HepG2 (cell line): Measurements from ENCODE around the gene GPC2. TPM values are rescaled to one million over a fixed set of nuclear protein-coding genes. Genes with fewer than 3 reads are reported as not detected.

ENCODE experiments used
- ATAC-seq: fragments of 200-7000 bp; cut with Tn5 transposase; 3 replicates; pipeline ENCODE4 v1.9.1; 2020; ENCODE audit warnings: mild to moderate bottlenecking, moderate library complexity
- BruUV-seq: library from RNA; stranded (reverse); fragments of 400-500 nt; replicated peaks from 2 replicates; lab custom pipeline; 2021; lab: Mats Ljungman, UMichigan
- CTCF ChIA-PET: fragments of 300-600 bp; formaldehyde crosslinking; extraction: SDS; loops from one replicate; lab custom pipeline; 2021; ENCODE audit warnings: low total read pairs, inconsistent platforms, low intra/inter-chr PET ratio; lab: Yijun Ruan, JAX
- POLR2A ChIA-PET: fragments of 350-600 bp; sonication (Branson Sonifier 250); formaldehyde crosslinking; loops from one replicate; lab custom pipeline; 2020; ENCODE audit warnings: antibody characterized with exemption, inconsistent platforms; lab: Yijun Ruan, JAX
- DNase-seq: peaks from one replicate; pipeline ENCODE4 v3.0.0-alpha.2; 2015; ENCODE audit warnings: low spot score
- FAIRE-seq: peaks from 3 replicates; lab custom pipeline; 2011; peaks lifted over from hg19 to GRCh38; lab: Jason Lieb, UNC
- H2AFZ ChIP-seq: one replicate; pipeline ENCODE4 v1.6.1; 2011; ENCODE audit warnings: low read length, inconsistent platforms
- H3K27ac ChIP-seq: fragments of 300-600 bp; 3 replicates; pipeline ENCODE4 v1.8.0; 2011; ENCODE audit warnings: mixed run types, mild to moderate bottlenecking, mixed read lengths, low read length, inconsistent platforms; ENCODE audit not compliant: insufficient read depth; ENCODE audit errors: extremely low read length
- H3K27me3 ChIP-seq, 2 experiments: fragments of 200-600 bp in 1 of 2; 2 replicates in 1 of 2; 3 replicates in 1 of 2; pipeline versions ENCODE4 v1.6.0 to v1.8.0; 2011; ENCODE audit warnings: low read length in 2 of 2, mild to moderate bottlenecking in 2 of 2, moderate library complexity in 2 of 2, inconsistent platforms in 1 of 2; ENCODE audit not compliant: insufficient read depth in 2 of 2, control insufficient read depth in 1 of 2
- H3K36me3 ChIP-seq, 2 experiments: fragments of 200-600 bp in 1 of 2; replicated peaks in 1 of 2; 2 replicates in 1 of 2; 3 replicates in 1 of 2; pipeline versions ENCODE4 v1.5.1 to v1.8.0; 2011; ENCODE audit warnings: low read length in 2 of 2, inconsistent platforms in 1 of 2; ENCODE audit not compliant: insufficient read depth in 2 of 2, control insufficient read depth in 1 of 2
- H3K4me1 ChIP-seq: 2 replicates; pipeline ENCODE4 v1.5.1; 2012; ENCODE audit warnings: low read length, inconsistent platforms; ENCODE audit not compliant: insufficient read depth
- H3K4me2 ChIP-seq: 2 replicates; pipeline ENCODE4 v1.6.0; 2011; ENCODE audit warnings: low read depth, low read length, inconsistent platforms
- H3K4me3 ChIP-seq, 3 experiments: fragments of 200-600 bp in 1 of 3; sonication (generic), shearing (Covaris generic) in 1 of 3; replicated peaks in 1 of 3; 2 replicates each; pipeline ENCODE4 v1.5.1; 2011 to 2016; ENCODE audit warnings: low read length in 3 of 3, inconsistent platforms in 2 of 3, low read depth in 2 of 3, mild to moderate bottlenecking in 2 of 3, control low read depth in 1 of 3, mixed read lengths in 1 of 3; ENCODE audit not compliant: insufficient read depth in 1 of 3
- H3K79me2 ChIP-seq: one replicate; pipeline ENCODE4 v1.6.1; 2011; ENCODE audit warnings: low read length, inconsistent platforms; ENCODE audit not compliant: insufficient read depth
- H3K9ac ChIP-seq: 2 replicates; pipeline ENCODE4 v1.6.0; 2011; ENCODE audit warnings: mild to moderate bottlenecking, low read depth, low read length, inconsistent platforms; ENCODE audit not compliant: insufficient read depth
- H3K9me3 ChIP-seq: 2 replicates; pipeline ENCODE4 v1.5.1; 2012; ENCODE audit warnings: mild to moderate bottlenecking, low read length
- H4K20me1 ChIP-seq: 2 replicates; pipeline ENCODE4 v1.6.0; 2011; ENCODE audit warnings: inconsistent platforms, mild to moderate bottlenecking, low read length, moderate library complexity; ENCODE audit not compliant: insufficient read depth
- BCL3 ChIP-seq: sonication (generic); formaldehyde crosslinking; IDR thresholded peaks from 2 replicates; pipeline ENCODE4 v1.5.1; 2020; ENCODE audit warnings: mild to moderate bottlenecking, missing genetic modification reagents, moderate library complexity
- HIC2 ChIP-seq: sonication (generic); formaldehyde crosslinking; IDR thresholded peaks from 2 replicates; pipeline ENCODE4 v1.9.0; 2022; ENCODE audit warnings: low read depth, missing genetic modification reagents
- HNRNPLL ChIP-seq: fragments of 200-400 bp; formaldehyde crosslinking; IDR thresholded peaks from 2 replicates; pipeline ENCODE4 v1.6.1; 2017; ENCODE audit warnings: mild to moderate bottlenecking, low read depth, low read length; ENCODE audit not compliant: poor library complexity, severe bottlenecking
- SALL2 ChIP-seq: sonication (generic); formaldehyde crosslinking; IDR thresholded peaks from 2 replicates; pipeline ENCODE4 v1.8.1; 2023; ENCODE audit warnings: mild to moderate bottlenecking, missing genetic modification reagents, inconsistent platforms
- SMC3 ChIP-seq: IDR thresholded peaks from 2 replicates; pipeline ENCODE4 v1.6.1; 2011; ENCODE audit warnings: low read length, improper control_type of control experiment
- ZNF44 ChIP-seq: sonication (generic); formaldehyde crosslinking; IDR thresholded peaks from 2 replicates; pipeline ENCODE4 v1.5.1; 2020; ENCODE audit warnings: mild to moderate bottlenecking, missing genetic modification reagents
- ZNF652 ChIP-seq: IDR thresholded peaks from 2 replicates; pipeline ENCODE4 v1.6.1; 2016; ENCODE audit warnings: low read depth, borderline replicate concordance
- ZNF660 ChIP-seq: sonication (generic); formaldehyde crosslinking; IDR thresholded peaks from 2 replicates; pipeline ENCODE4 v1.5.1; 2020; ENCODE audit warnings: mild to moderate bottlenecking, low read depth, missing genetic modification reagents, borderline replicate concordance
- whole genome bisulfite sequencing: methylation state at CpG from one replicate; pipeline ENCODE4 v1.1.6; 2017; ENCODE audit warnings: low lambda C conversion rate; 5-methylcytosine and 5-hydroxymethylcytosine counted together
- in situ Hi-C: cut with HindIII; loops from 2 replicates; pipeline ENCODE4 v1.10.0; 2017; ENCODE audit warnings: low pct_unique_long_range_greater_than_20kb; ENCODE audit not compliant: extremely low pct_ligation_motif_present
- intact Hi-C: fragments of 100-400 bp; cut with micrococcal nuclease; formaldehyde crosslinking; loops from one replicate; pipeline ENCODE4 v1.10.0; 2022; ENCODE audit not compliant: unreplicated experiment
- polyA plus RNA-seq, 8 experiments: library from polyadenylated mRNA; depleted of rRNA in 3 of 8; stranded (reverse) in 7 of 8; unstranded in 1 of 8; fragments of >200 nt; fragmentation: Illumina TruSeq in 4 of 8; extraction: Trizol in 4 of 8; gene quantifications; 2 replicates each; pipeline versions ENCODE4 v1.2.1 to v1.2.3, GENCODE V29; 2011 to 2016; ENCODE audit warnings: low read depth in 4 of 8, missing spikeins in 1 of 8, mixed read lengths in 1 of 8; ENCODE audit not compliant: insufficient read depth in 1 of 8
- total RNA-seq, 5 experiments: library from RNA; depleted of rRNA; stranded (reverse); fragments of >200 nt; fragmentation: Illumina TruSeq; extraction: Trizol; gene quantifications; 2 replicates each; pipeline ENCODE4 v1.2.3, GENCODE V29; 2016; ENCODE audit warnings: low read depth in 1 of 5

The GPC2 gene
- total and polyA plus RNA-seq, 2 of the 13 experiments (the other 11 are each of a cell fraction or from before 2014, with no cell fraction given), result 0.64 to 0.78 TPM

GRCh38 chr7:100219271-100219737 is 42.1 kb upstream of the GPC2 start:
- no peak overlapping the region for H3K9ac ChIP-seq
- intact Hi-C loops (no loop called here), in situ Hi-C loops (no loop called here)
- H3K27ac ChIP-seq, result no peak overlapping the region
- TF ChIP-seq SMC3, result no peak
- no peak for TF ChIP-seq SALL2 (CRISPR knock-in tag)
- no peak for TF ChIP-seq BCL3 (CRISPR knock-in tag)
- no peak for TF ChIP-seq ZNF652 (CRISPR knock-in tag)
- TF ChIP-seq HIC2 (CRISPR knock-in tag), result no peak
- no peak for TF ChIP-seq HNRNPLL
- TF ChIP-seq ZNF660 (CRISPR knock-in tag), result no peak
- no peak for TF ChIP-seq ZNF44 (CRISPR knock-in tag)
- DNase-seq, result no peak
- H4K20me1 ChIP-seq, result no peaks in the 10 kb centered on the region
- H3K36me3 ChIP-seq, result peaks cover 9 to 18% of the 10 kb centered on the region in 2 experiments; a peak in 3 of 5 replicates
- no peak overlapping the region for H2AFZ ChIP-seq
- BruUV-seq, result no TSS peak
- no peaks in the 10 kb centered on the region for H3K27me3 ChIP-seq
- H3K4me2 ChIP-seq, result no peak overlapping the region
- no peaks in the 10 kb centered on the region for H3K9me3 ChIP-seq
- POLR2A ChIA-PET, result no interaction called here
- no peak for ATAC-seq
- H3K4me1 ChIP-seq, result peaks cover 5% of the 10 kb centered on the region; the same call in 1 of the 2 replicates
- CTCF ChIA-PET, result no interaction called here
- no peaks in the 10 kb centered on the region for H3K79me2 ChIP-seq
- WGBS, result 94% methylated on average over 5 of the region's 10 CpGs
- H3K4me3 ChIP-seq, result no peak overlapping the region
- no peak for FAIRE-seq
